Fibroblast of lung (primary cell): ENCODE results near the gene GRAMD4.

ENCODE experiments used
- CTCF ChIP-seq, 2 donors: IDR thresholded peaks in 1 of 2; conservative IDR thresholded peaks in 1 of 2; 1 replicate in 1 of 2; 2 replicates in 1 of 2; pipeline ENCODE4 v1.5.1; 2011 to 2012; ENCODE audit warnings: low read length in 2 of 2, control low read depth in 1 of 2, inconsistent platforms in 1 of 2, low read depth in 1 of 2, mild to moderate bottlenecking in 1 of 2
- EZH2 ChIP-seq: IDR thresholded peaks from 2 replicates; pipeline ENCODE4 v1.5.1; 2012; ENCODE audit warnings: low read length, control low read depth, mild to moderate bottlenecking; ENCODE audit errors: missing control alignments

- TF ChIP-seq CTCF (conservative IDR thresholded peaks at IDR 0.05 in 1 of 2, IDR thresholded peaks at IDR 0.05 in 1 of 2; ENCODE audit: low read depth in 1 of 2, low read length in 2 of 2): no peak
- TF ChIP-seq EZH2: no peak
Observed at GRCh38 chr22:46665751-46666280, 45.6 kb downstream of the GRAMD4 start.
